Subcutaneous abdominal adipose tissue (tissue), 5 donors: ENCODE measurements around the gene FURIN.
A peak's percentile ranks its signal among the peaks of the same experiment; 100 is the strongest.
"Not testable (repeated sequence)": the region's sequence is repeated elsewhere in the genome, so short reads cannot be mapped to it uniquely, and the experiment has no call there.

Source experiments
- H3K27ac ChIP-seq: one replicate; pipeline ENCODE4 v1.7.0; 2013; ENCODE audit warnings: low read depth, mild to moderate bottlenecking, inconsistent platforms, low read length, moderate library complexity
- H3K27me3 ChIP-seq, 5 donors: one replicate each; pipeline ENCODE4 v1.7.0; 2013; ENCODE audit warnings: low read length in 5 of 5, inconsistent platforms in 1 of 5; ENCODE audit not compliant: control insufficient read depth in 5 of 5, insufficient read depth in 4 of 5
- H3K36me3 ChIP-seq, 5 donors: one replicate each; pipeline ENCODE4 v1.7.0; 2013; ENCODE audit warnings: low read length in 5 of 5; ENCODE audit not compliant: control insufficient read depth in 5 of 5, insufficient read depth in 5 of 5
- H3K4me1 ChIP-seq, 5 donors: one replicate each; pipeline ENCODE4 v1.7.0; 2013; ENCODE audit warnings: low read length in 5 of 5, mild to moderate bottlenecking in 3 of 5, moderate library complexity in 1 of 5; ENCODE audit not compliant: control insufficient read depth in 5 of 5, insufficient read depth in 5 of 5
- H3K4me3 ChIP-seq, 5 donors: one replicate each; pipeline ENCODE4 v1.7.0; 2013; ENCODE audit warnings: low read length in 5 of 5, low read depth in 1 of 5
- H3K9ac ChIP-seq, 5 donors: one replicate each; pipeline ENCODE4 v1.7.0; 2013; ENCODE audit warnings: low read length in 5 of 5, mild to moderate bottlenecking in 4 of 5, moderate library complexity in 3 of 5
- H3K9me3 ChIP-seq, 5 donors: one replicate each; pipeline ENCODE4 v1.7.0; 2013; ENCODE audit warnings: low read length in 5 of 5; ENCODE audit not compliant: control insufficient read depth in 5 of 5
- donor health status: healthy.
- donor health status: healthy.
- donor health status: healthy.
- donor health status: healthy.
- donor health status: healthy.

The FURIN gene

DNA sequence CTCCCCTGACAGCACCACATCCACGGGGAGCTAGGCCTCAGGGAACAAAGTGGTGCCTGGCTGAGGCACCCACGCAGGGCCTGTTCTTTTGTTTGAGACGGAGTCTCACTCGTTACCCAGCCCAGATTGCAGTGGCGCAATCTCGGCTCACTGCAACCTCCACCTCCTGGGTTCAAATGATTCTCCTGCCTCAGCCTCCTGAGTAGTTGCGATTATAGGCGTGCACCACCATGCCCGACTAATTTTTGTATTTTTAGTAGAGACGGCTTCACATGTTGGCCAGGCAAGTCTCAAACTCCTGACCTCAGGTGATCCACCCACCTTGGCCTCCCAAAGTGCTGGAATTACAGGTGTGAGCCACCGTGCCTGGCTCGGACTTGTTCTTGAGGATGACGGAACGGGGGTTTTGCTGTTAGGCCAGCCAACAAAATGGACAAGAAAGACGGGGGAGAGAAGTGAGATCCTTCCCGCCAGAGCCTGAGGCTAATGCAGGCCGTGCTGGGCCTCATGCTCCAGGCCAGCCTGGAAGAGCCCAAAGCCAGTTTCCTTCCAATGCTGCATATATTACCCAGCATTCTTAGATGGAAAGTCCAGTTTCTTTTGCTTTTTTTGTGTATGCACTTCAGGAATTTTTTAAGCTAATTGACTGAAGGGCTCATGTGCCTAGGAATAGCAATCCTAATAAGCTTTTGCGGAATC, 28.1 kb upstream of the FURIN start:
- H3K9ac ChIP-seq, result no peak overlapping the region
- no peaks in the 10 kb centered on the region for H3K27me3 ChIP-seq
- peak overlapping the region in 2 of 5 donors; percentile 27 to 46 for H3K4me3 ChIP-seq
- H3K27ac ChIP-seq, result no peak overlapping the region
- H3K36me3 ChIP-seq, result no peaks in the 10 kb centered on the region
- peaks cover 0 to 13% (median 0%) of the 10 kb centered on the region in 5 donors for H3K4me1 ChIP-seq
- H3K9me3 ChIP-seq, result no peaks in the 10 kb centered on the region

GRCh38 chr15:90840954-90841353, 27.4 kb upstream of the FURIN start:
- Histone ChIP-seq H3K4me3 (no peak overlapping the region), H3K36me3 (no peaks in the 10 kb centered on the region), H3K9me3 (no peaks in the 10 kb centered on the region), H3K27ac (no peak overlapping the region), H3K4me1 (peaks cover 0 to 16% (median 0%) of the 10 kb centered on the region in 5 donors), H3K9ac (no peak overlapping the region), H3K27me3 (no peaks in the 10 kb centered on the region)

- Histone ChIP-seq H3K9ac (no peak overlapping the region), H3K4me1 (peaks cover 0 to 10% (median 0%) of the 10 kb centered on the region in 5 donors), H3K9me3 (no peaks in the 10 kb centered on the region), H3K27me3 (no peaks in the 10 kb centered on the region), H3K36me3 (no peaks in the 10 kb centered on the region), H3K27ac (no peak overlapping the region), H3K4me3 (no peak overlapping the region)
Measured at GRCh38 chr15:90844696-90845095, 23.7 kb upstream of the FURIN start.

DNA sequence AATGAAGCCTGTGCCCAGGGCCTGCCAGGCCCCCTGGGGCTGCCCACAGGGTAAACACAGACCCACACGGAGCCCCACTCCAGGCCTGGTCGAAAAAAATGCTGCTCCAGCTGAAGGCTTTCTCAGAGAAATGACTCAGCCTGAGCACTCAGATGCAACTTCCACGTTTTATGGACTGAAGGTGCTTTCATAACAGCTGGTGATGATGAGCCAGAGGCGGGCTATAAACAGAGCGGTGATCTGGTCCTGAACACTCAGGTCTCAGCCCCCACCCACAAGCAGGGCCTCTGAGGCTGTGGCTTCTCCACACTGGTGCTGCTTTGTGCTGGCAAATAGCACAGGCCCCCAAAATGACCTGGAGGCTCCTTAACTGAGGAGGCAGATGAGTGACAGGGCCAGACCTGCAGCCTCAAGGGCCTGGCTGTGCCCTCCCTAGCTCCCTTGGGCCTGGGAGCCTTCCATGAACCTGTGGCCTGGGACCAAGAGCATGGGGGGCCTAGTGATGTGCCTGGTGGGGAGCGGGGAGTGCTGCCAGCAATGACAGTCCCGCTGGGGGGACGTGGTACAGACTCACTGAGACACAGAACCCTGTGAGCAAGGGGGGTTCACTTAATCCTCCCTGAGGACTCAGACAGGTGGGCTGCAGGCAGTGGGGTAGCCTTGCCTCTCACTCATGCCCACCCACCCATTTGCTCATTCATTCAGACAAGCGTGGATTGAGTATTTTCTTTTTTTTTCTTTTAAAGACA, 23.0 kb upstream of the FURIN start:
- Histone ChIP-seq H3K4me3 (no peak overlapping the region), H3K36me3 (no peaks in the 10 kb centered on the region), H3K9ac (no peak overlapping the region), H3K4me1 (peaks cover 0 to 7% (median 0%) of the 10 kb centered on the region in 5 donors), H3K27me3 (no peaks in the 10 kb centered on the region), H3K9me3 (no peaks in the 10 kb centered on the region), H3K27ac (no peak overlapping the region)

- H3K4me3 ChIP-seq, H3K36me3 ChIP-seq, H3K9me3 ChIP-seq, H3K4me1 ChIP-seq, H3K27ac ChIP-seq, H3K9ac ChIP-seq, H3K27me3 ChIP-seq: not testable (repeated sequence)
Measured at GRCh38 chr15:90849424-90849823, 19.0 kb upstream of the FURIN start.

DNA sequence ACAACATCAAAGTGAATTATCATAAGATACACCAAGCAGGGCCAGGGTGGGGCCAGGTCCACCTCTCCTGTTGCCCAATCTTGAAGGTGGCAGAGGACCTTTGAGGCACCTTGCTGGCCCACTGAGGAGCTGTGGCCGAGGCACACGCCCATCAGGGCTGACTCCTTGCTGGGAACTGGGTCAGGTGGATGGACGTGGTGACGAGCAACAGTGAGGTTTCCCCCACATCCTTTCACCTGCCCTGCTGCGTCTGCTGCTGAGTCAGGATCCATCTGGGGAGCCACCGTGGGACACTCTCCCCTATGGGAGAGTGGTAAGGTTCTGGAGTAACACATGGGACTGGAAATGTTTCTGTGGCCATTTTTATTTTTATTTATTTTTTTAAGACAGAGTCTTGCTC, 17.3 kb upstream of the FURIN start:
- Histone ChIP-seq H3K36me3 (no peaks in the 10 kb centered on the region), H3K27ac (no peak overlapping the region), H3K4me3 (no peak overlapping the region), H3K9ac (no peak overlapping the region), H3K4me1 (peaks cover 0 to 5% (median 0%) of the 10 kb centered on the region in 5 donors), H3K27me3 (peaks cover 0 to 2% (median 2%) of the 10 kb centered on the region in 5 donors), H3K9me3 (no peaks in the 10 kb centered on the region)

DNA sequence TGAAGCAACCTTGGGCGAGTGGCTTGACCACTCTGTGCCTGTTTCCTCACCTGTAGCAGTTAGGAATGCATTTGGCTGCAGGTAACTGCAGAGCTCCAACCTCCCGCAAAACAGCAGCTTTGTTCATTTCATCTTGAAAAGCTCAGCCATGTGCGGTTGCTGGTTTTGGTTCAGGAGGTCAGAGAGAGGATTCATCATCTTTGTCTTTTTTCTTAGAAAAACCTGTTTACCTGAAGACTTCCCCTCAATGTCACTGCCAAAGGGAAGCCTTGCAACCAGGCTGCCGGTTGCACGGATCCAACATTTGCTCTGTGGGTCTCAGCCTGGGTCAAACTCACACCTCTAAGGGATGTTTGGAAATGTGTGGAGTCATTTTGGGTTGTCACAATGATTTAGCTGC, 16.4 kb upstream of the FURIN start:
- H3K27me3 ChIP-seq, result peaks cover 0 to 2% (median 2%) of the 10 kb centered on the region in 5 donors
- no peak overlapping the region for H3K27ac ChIP-seq
- peaks cover 0 to 5% (median 0%) of the 10 kb centered on the region in 5 donors for H3K4me1 ChIP-seq
- no peak overlapping the region for H3K9ac ChIP-seq
- H3K36me3 ChIP-seq, result no peaks in the 10 kb centered on the region
- H3K4me3 ChIP-seq, result no peak overlapping the region
- H3K9me3 ChIP-seq, result no peaks in the 10 kb centered on the region

GRCh38 chr15:90855139-90855538, 13.2 kb upstream of the FURIN start:
- Histone ChIP-seq H3K4me3 (no peak overlapping the region), H3K4me1 (peaks cover 5 to 9% (median 7%) of the 10 kb centered on the region in 5 donors), H3K36me3 (no peaks in the 10 kb centered on the region), H3K27me3 (peaks cover 0 to 2% (median 2%) of the 10 kb centered on the region in 5 donors), H3K27ac (no peak overlapping the region), H3K9me3 (no peaks in the 10 kb centered on the region), H3K9ac (no peak overlapping the region)

GRCh38 chr15:90857337-90857736, 11.1 kb upstream of the FURIN start:
- no peaks in the 10 kb centered on the region for H3K36me3 ChIP-seq
- H3K9ac ChIP-seq, result no peak overlapping the region
- H3K9me3 ChIP-seq, result no peaks in the 10 kb centered on the region
- H3K27ac ChIP-seq, result no peak overlapping the region
- H3K4me1 ChIP-seq, result peaks cover 5 to 17% (median 8%) of the 10 kb centered on the region in 5 donors
- H3K4me3 ChIP-seq, result no peak overlapping the region
- peaks cover 0 to 2% (median 0%) of the 10 kb centered on the region in 5 donors for H3K27me3 ChIP-seq

DNA sequence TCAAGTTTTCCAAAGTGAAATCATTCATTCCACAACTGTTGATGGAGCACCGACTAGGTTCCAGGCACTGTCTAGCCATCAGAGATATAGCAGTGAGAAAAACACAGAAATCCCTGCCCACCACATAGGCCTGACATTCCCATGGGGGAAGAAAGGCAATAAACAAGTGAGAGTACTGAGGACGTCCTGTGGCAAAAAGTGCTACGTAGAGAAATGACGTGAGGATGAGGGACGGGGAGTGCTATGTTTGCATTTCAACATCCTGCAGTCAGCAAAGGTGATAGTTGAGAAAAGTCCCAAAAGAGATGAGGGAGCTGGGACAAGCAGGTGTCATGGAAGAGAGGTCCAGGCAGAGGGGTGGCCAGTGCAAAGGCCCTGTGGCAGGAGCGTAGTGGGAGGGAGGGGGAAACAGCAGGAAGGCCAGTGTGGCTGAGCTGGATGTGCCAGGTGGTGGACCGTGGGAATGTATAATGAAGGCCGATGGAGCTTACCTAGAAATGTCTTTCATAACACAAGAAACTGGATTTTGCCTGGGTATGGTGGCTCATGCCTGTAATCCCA, 10.4 kb upstream of the FURIN start:
- no peaks in the 10 kb centered on the region for H3K36me3 ChIP-seq
- H3K9me3 ChIP-seq, result no peaks in the 10 kb centered on the region
- H3K27ac ChIP-seq, result no peak overlapping the region
- no peak overlapping the region for H3K9ac ChIP-seq
- peaks cover 5 to 23% (median 11%) of the 10 kb centered on the region in 5 donors for H3K4me1 ChIP-seq
- no peak overlapping the region for H3K4me3 ChIP-seq
- H3K27me3 ChIP-seq, result peaks cover 0 to 2% (median 0%) of the 10 kb centered on the region in 5 donors
